Vagina (tissue), 2 donors: ENCODE results near the gene CDH4.

Source experiments
- POLR2A ChIP-seq, 2 donors: fragments of 450-650 bp; IDR thresholded peaks; one replicate each; pipeline ENCODE4 v1.6.1; 2017; ENCODE audit warnings: antibody characterized with exemption in 2 of 2, mild to moderate bottlenecking in 2 of 2, moderate library complexity in 2 of 2
- TF ChIP-seq, protein P1 (sequence below), 3 experiments: fragments of 450-650 bp in 2 of 3; fragments of 200-600 bp in 1 of 3; sonication (generic) in 1 of 3; IDR thresholded peaks; one replicate each; pipeline ENCODE4 v1.5.1; 2017 to 2019; ENCODE audit warnings: antibody characterized with exemption in 3 of 3, mild to moderate bottlenecking in 2 of 3, moderate library complexity in 2 of 3

DNA sequence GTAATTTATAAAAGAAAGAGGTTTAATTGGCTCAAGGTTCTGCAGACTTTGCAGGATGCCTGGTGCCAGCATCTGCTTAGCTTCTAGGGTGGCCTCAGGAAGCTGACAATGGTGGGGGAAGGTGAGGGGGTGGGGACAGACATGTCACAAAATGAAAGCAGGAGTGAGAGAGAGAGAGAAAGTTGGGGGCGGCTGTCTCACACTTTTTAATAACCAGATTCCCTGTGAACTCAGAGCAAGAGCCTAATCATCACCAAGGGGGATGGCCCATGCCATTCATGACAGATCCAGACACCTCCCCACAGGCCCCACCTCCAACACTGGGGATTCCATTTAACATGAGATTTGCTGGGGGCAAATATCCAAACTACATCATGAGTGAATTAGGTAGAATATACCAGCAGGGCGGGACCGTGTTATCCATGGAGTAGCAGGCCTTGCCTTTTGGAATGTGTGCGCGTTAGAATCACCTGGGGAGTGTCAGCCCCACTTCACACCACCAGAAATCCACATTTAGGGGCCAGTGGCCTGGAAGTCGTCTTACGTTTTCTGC lies 258.8 kb downstream of the CDH4 start:
- TF ChIP-seq, protein P1, sequence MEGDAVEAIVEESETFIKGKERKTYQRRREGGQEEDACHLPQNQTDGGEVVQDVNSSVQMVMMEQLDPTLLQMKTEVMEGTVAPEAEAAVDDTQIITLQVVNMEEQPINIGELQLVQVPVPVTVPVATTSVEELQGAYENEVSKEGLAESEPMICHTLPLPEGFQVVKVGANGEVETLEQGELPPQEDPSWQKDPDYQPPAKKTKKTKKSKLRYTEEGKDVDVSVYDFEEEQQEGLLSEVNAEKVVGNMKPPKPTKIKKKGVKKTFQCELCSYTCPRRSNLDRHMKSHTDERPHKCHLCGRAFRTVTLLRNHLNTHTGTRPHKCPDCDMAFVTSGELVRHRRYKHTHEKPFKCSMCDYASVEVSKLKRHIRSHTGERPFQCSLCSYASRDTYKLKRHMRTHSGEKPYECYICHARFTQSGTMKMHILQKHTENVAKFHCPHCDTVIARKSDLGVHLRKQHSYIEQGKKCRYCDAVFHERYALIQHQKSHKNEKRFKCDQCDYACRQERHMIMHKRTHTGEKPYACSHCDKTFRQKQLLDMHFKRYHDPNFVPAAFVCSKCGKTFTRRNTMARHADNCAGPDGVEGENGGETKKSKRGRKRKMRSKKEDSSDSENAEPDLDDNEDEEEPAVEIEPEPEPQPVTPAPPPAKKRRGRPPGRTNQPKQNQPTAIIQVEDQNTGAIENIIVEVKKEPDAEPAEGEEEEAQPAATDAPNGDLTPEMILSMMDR (IDR thresholded peaks at IDR 0.05): no peak
- TF ChIP-seq POLR2A (IDR thresholded peaks at IDR 0.05): no peak
